ENCODE measurements around the gene ZCCHC7. TPM values are rescaled to one million over a fixed set of nuclear protein-coding genes. Genes with fewer than 3 reads are reported as not detected.

The ZCCHC7 gene
- total RNA-seq, 2 experiments from 2014 or later = 76.4 to 108 TPM

- Histone ChIP-seq H3K36me3 (ENCODE audit: insufficient read depth, low read length) (peaks cover 56% of the 10 kb centered on the region), H4K20me1 (ENCODE audit: insufficient read depth, low read length) (no peaks in the 10 kb centered on the region), H3K4me2 (ENCODE audit: low read length) (no peak overlapping the region), H3K79me2 (ENCODE audit: insufficient read depth, low read depth, low read length) (peaks cover 62% of the 10 kb centered on the region; the same call in 1 of the 2 replicates), H2AFZ (ENCODE audit: low read length) (no peak overlapping the region), H3K9me3 (ENCODE audit: low read length) (no peaks in the 10 kb centered on the region), H3K4me1 (ENCODE audit: insufficient read depth, low read length, poor library complexity, severe bottlenecking) (peaks cover 29% of the 10 kb centered on the region), H3K27ac (ENCODE audit: low read depth, low read length, poor library complexity, severe bottlenecking) (no peak overlapping the region), H3K9me2 (ENCODE audit: insufficient read depth, low read length) (no peaks in the 10 kb centered on the region), H3K4me3 (ENCODE audit: low read depth, low read length, poor library complexity, severe bottlenecking) (no peak overlapping the region)
- TF ChIP-seq CTCF (conservative IDR thresholded peaks at IDR 0.05; ENCODE audit: low read length) (peak; percentile 70), EZH2phosphoT487 (IDR thresholded peaks at IDR 0.05; ENCODE audit: borderline replicate concordance, low read depth, low read length) (no peak)
- intact Hi-C loops (cut with micrococcal nuclease; ENCODE audit: unreplicated experiment) = no loop called here
- POLR2A ChIA-PET = interaction anchor here (0.6 to 1.1 kb wide), 2 partner anchors 10 to 646 kb away, joined by 3 read pairs; no protein-coding TSS in a partner anchor
- no TSS peak for BruUV-seq (replicated peaks)
- no peak for DNase-seq (ENCODE audit: low spot score)
- CTCF ChIA-PET (ENCODE audit: unreplicated experiment) = no interaction called here
These were observed 142.0 kb downstream of the ZCCHC7 start for GRCh38 chr9:37262410-37262809.

GRCh38 chr9:37264539-37264938, 144.2 kb downstream of the ZCCHC7 start:
- Histone ChIP-seq H4K20me1 (ENCODE audit: insufficient read depth, low read length) (no peaks in the 10 kb centered on the region), H3K4me2 (ENCODE audit: low read length) (no peak overlapping the region), H3K36me3 (ENCODE audit: insufficient read depth, low read length) (peaks cover 54% of the 10 kb centered on the region), H3K27ac (ENCODE audit: low read depth, low read length, poor library complexity, severe bottlenecking) (peak overlapping the region; percentile 7), H3K4me1 (ENCODE audit: insufficient read depth, low read length, poor library complexity, severe bottlenecking) (peaks cover 29% of the 10 kb centered on the region), H3K79me2 (ENCODE audit: insufficient read depth, low read depth, low read length) (peaks cover 70% of the 10 kb centered on the region; the same call in 1 of the 2 replicates), H3K9me3 (ENCODE audit: low read length) (no peaks in the 10 kb centered on the region), H3K4me3 (ENCODE audit: low read depth, low read length, poor library complexity, severe bottlenecking) (no peak overlapping the region), H3K9me2 (ENCODE audit: insufficient read depth, low read length) (no peaks in the 10 kb centered on the region), H2AFZ (ENCODE audit: low read length) (no peak overlapping the region)
- BruUV-seq (replicated peaks) = no TSS peak
- ChIA-PET CTCF (ENCODE audit: unreplicated experiment) (no interaction called here), POLR2A (interaction anchor here (0.8 to 1.2 kb wide), 2 partner anchors 19 to 65 kb away, joined by 3 read pairs; no protein-coding TSS in a partner anchor)
- intact Hi-C loops (cut with micrococcal nuclease; ENCODE audit: unreplicated experiment) = no loop called here
- DNase-seq (ENCODE audit: low spot score) = no peak
- TF ChIP-seq CTCF (conservative IDR thresholded peaks at IDR 0.05; ENCODE audit: low read length) (no peak), EZH2phosphoT487 (IDR thresholded peaks at IDR 0.05; ENCODE audit: borderline replicate concordance, low read depth, low read length) (no peak)

DNA sequence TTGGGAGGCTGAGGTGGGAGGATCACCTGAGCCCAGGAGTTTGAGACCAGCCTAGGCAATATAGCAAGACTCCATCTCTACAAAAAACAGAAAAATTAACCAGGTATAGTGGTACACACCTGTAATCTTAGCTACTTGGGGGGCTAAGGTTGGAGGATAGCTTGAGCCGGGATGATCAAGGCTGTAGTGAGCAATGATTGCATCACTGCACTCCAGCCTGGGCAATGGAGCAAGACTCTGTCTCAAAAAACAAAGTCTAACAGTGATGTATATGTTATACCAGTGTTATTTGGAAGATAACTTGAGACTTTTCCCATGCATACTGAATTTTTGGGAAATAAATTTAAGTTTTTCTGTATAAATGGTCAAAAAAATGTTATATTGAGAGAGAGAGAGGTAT, 146.3 kb downstream of the ZCCHC7 start:
- intact Hi-C loops (cut with micrococcal nuclease; ENCODE audit: unreplicated experiment) = no loop called here
- ChIA-PET POLR2A (interaction anchor here (0.6 to 1.9 kb wide), 7 partner anchors 10 to 228 kb away, joined by 3 to 7 read pairs (median 4); partner anchors contain the start of gene ZCCHC7), CTCF (ENCODE audit: unreplicated experiment) (no interaction called here)
- Histone ChIP-seq H2AFZ (ENCODE audit: low read length) (no peak overlapping the region), H3K4me1 (ENCODE audit: insufficient read depth, low read length, poor library complexity, severe bottlenecking) (peaks cover 25% of the 10 kb centered on the region), H3K79me2 (ENCODE audit: insufficient read depth, low read depth, low read length) (peaks cover 68% of the 10 kb centered on the region; the same call in 1 of the 2 replicates), H3K36me3 (ENCODE audit: insufficient read depth, low read length) (peaks cover 43% of the 10 kb centered on the region), H3K9me2 (ENCODE audit: insufficient read depth, low read length) (no peaks in the 10 kb centered on the region), H3K4me2 (ENCODE audit: low read length) (no peak overlapping the region), H4K20me1 (ENCODE audit: insufficient read depth, low read length) (no peaks in the 10 kb centered on the region), H3K4me3 (ENCODE audit: low read depth, low read length, poor library complexity, severe bottlenecking) (no peak overlapping the region), H3K9me3 (ENCODE audit: low read length) (no peaks in the 10 kb centered on the region), H3K27ac (ENCODE audit: low read depth, low read length, poor library complexity, severe bottlenecking) (no peak overlapping the region)
- no peak for DNase-seq (ENCODE audit: low spot score)
- TF ChIP-seq EZH2phosphoT487 (IDR thresholded peaks at IDR 0.05; ENCODE audit: borderline replicate concordance, low read depth, low read length) (no peak), CTCF (conservative IDR thresholded peaks at IDR 0.05; ENCODE audit: low read length) (no peak)
- BruUV-seq (replicated peaks) = no TSS peak

Measured in OCI-LY7 (cell line).